Rectal smooth muscle tissue (tissue), 1 donor: ENCODE data around the gene ATXN10.

Experiments used
- H3K27ac ChIP-seq: one replicate; pipeline ENCODE4 v1.7.0; 2013; ENCODE audit warnings: low read depth, low read length, inconsistent platforms
- H3K27me3 ChIP-seq: one replicate; pipeline ENCODE4 v1.7.0; 2013; ENCODE audit warnings: low read length; ENCODE audit not compliant: control insufficient read depth, insufficient read depth
- H3K36me3 ChIP-seq: one replicate; pipeline ENCODE4 v1.7.0; 2013; ENCODE audit warnings: low read length; ENCODE audit not compliant: control insufficient read depth, insufficient read depth
- H3K4me1 ChIP-seq: one replicate; pipeline ENCODE4 v1.7.0; 2013; ENCODE audit warnings: low read length; ENCODE audit not compliant: control insufficient read depth, insufficient read depth
- H3K4me3 ChIP-seq: one replicate; pipeline ENCODE4 v1.7.0; 2013; ENCODE audit warnings: low read length
- H3K9ac ChIP-seq: one replicate; pipeline ENCODE4 v1.7.0; 2013; ENCODE audit warnings: low read length

Gene ATXN10

DNA sequence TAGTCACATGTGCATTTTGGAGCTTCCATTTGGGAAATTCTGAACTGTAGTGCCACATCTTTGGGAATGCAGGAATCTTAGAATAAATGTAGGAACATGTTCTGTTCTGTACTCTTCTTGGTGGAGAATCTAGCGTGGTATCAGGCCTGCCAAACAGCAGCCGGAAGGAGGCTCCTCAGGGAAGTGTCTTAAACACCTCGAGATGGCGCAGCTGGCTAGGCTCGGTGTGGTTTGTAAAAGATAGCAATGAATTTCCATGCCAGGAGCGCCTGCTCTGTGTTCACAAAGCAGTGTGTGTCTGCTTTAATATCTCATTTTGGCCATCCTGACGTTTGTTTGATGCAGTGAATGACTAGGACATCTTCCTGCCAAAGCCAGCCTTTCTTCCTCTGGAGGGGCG lies 145.1 kb downstream of the ATXN10 start:
- no peaks in the 10 kb centered on the region for H3K27me3 ChIP-seq
- H3K4me3 ChIP-seq = no peak overlapping the region
- H3K27ac ChIP-seq = no peak overlapping the region
- H3K36me3 ChIP-seq = peaks cover 5% of the 10 kb centered on the region
- peaks cover 4% of the 10 kb centered on the region for H3K4me1 ChIP-seq
- no peak overlapping the region for H3K9ac ChIP-seq

DNA sequence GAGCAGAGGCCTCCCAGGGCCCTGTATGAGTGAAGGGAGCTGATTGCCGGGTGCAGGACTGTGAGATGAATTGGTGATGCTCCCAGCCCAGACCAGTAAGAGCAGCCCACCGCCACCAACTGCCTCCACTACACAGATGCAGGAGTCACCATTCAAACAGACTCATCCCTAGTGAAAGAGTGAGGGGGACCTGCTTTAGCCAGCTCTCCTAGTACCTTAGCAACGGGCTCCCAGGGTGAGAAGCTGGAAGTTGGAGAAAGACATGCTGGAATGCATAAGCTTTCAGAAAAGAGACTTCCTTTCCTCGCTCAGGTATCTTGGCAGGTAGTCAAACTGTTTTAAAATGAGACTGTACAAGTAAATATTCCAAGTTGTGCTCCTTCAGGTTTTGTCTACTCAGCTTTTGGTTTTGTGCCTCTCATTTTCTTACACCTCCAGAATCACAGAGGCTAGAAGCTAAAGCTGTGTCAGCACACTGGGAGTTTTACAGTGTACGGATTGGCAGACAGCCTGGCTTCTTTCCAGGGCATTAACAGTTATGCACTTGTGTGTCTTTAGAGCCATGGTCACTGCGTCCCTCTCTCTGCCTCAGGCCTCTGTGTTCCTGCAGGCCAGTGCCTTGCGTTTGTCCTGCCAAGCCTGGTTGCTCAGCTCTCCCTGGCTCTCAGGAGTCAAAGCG lies 146.2 kb downstream of the ATXN10 start:
- no peak overlapping the region for H3K9ac ChIP-seq
- H3K4me1 ChIP-seq = peaks cover 4% of the 10 kb centered on the region
- H3K36me3 ChIP-seq = peaks cover 5% of the 10 kb centered on the region
- H3K4me3 ChIP-seq = no peak overlapping the region
- no peaks in the 10 kb centered on the region for H3K27me3 ChIP-seq
- peak overlapping the region; percentile 30 for H3K27ac ChIP-seq

DNA sequence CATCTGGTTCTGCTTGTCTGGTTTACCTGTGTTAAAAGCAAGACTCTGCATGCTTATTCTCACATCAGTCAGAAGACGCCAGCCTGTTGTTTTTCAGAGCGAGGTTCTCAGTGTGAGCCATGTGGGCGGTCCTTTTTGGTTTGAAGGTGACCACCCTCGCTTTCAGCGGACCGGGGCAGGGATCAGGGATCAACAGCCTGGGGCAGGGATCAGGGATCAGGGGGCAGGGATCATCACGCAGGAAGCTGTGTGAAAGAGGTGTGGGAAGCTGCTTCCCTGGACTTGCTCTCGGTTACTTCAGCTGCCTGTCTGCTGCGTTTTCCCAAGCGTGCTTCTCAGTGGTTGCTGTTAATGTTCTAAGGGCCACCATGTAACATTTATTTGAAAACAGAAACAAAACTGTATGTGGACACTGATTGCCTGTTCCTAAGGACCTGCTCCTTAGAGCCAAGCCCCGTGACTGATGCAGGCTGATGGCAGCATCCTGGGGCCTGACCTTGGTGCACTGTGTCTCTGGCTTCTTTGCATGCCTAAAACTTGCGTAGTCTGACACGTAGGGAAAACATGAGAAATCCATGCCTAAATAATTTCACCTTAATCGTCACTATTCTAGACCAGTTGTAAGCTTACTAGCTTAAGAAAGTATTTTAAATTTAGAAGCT lies 146.9 kb downstream of the ATXN10 start:
- Histone ChIP-seq H3K27me3 (no peaks in the 10 kb centered on the region), H3K27ac (peak overlapping the region; percentile 30), H3K36me3 (peaks cover 5% of the 10 kb centered on the region), H3K4me3 (no peak overlapping the region), H3K9ac (no peak overlapping the region), H3K4me1 (peaks cover 4% of the 10 kb centered on the region)

DNA sequence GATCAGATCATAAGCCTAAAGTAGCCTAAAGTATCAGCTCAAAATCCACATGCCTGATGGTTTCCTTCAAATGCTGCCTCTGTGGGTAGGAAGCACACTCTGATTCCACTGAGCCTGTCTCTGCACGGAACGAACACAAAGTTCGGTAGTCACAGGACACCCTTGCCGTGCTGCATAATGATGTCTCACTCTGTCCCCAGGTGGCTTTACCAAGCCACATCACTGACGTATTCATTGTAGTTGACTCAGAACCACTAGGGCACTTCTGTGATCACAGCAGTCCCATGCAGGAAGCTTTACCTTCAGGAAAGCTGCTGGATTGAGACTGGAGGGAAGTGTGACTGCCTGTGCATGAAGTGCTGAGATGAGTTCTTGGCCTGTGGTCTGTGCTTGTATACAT lies 147.7 kb downstream of the ATXN10 start:
- no peak overlapping the region for H3K9ac ChIP-seq

DNA sequence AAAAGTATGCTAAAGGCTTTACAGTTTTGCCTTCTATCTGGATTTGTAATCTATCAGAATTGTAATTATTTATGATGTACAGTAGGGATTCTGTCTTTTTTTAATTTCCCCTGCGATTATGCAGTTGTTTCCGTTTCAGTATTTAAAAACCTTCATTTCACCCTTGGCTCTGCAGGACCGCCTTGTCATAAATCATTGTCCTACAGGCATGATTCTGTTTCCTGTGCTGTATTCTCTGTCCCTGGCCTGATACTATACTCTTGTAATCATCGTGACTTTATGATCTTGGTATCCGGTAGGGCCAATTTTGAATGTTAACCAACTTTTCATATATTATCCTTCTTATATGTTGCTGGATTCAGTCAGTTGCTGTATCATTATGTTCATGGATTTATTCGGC lies 151.7 kb downstream of the ATXN10 start:
- Histone ChIP-seq H3K9ac (no peak overlapping the region), H3K27me3 (no peaks in the 10 kb centered on the region), H3K4me1 (no peaks in the 10 kb centered on the region), H3K27ac (no peak overlapping the region), H3K4me3 (no peak overlapping the region), H3K36me3 (no peaks in the 10 kb centered on the region)

More for the DNA sequence above, 147.7 kb downstream of the ATXN10 start:
- Histone ChIP-seq H3K27me3 (no peaks in the 10 kb centered on the region), H3K27ac (no peak overlapping the region), H3K4me3 (no peak overlapping the region), H3K4me1 (peaks cover 4% of the 10 kb centered on the region), H3K36me3 (peaks cover 5% of the 10 kb centered on the region)

DNA sequence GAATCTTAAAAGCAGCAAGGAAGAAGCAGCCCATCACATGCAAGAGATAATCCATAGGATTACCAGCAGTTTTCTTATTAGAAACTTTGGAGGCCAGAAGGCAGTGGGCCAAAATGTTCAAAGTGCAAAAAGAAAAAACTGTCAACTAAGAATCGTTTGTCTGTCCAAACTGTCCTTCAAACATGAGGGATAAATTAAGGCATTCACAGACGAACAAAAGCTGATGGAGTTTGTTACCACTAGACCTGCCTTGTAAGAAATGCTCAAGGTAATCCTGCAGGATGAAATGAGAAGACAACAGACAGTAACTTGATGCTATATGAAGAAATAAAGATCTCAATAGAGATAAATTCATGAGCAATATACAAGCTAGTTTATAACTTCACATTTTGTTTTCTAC lies 154.9 kb downstream of the ATXN10 start:
- Histone ChIP-seq H3K27me3 (no peaks in the 10 kb centered on the region), H3K9ac (no peak overlapping the region), H3K4me1 (peaks cover 2% of the 10 kb centered on the region), H3K27ac (no peak overlapping the region), H3K36me3 (no peaks in the 10 kb centered on the region), H3K4me3 (no peak overlapping the region)

DNA sequence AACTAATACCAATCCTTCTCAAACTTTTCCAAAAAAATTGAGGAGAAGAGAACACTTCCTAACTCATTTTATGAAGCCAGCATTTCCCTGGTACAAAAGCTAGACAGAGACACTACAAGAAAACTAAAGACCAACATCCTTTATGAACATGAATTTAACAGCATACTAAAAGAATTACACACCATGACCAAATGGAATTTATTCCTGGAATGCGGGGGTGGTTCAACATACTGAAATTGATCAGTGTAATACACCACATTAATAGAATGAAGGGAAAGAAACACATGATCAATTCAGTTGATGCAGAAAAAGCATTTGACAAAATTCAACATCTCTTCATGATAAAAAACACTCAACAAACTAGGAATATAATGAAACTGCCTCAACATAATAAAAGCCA lies 157.2 kb downstream of the ATXN10 start:
- no peaks in the 10 kb centered on the region for H3K27me3 ChIP-seq
- H3K36me3 ChIP-seq = no peaks in the 10 kb centered on the region
- H3K4me3 ChIP-seq = no peak overlapping the region
- H3K9ac ChIP-seq = no peak overlapping the region
- no peak overlapping the region for H3K27ac ChIP-seq
- peaks cover 2% of the 10 kb centered on the region for H3K4me1 ChIP-seq

DNA sequence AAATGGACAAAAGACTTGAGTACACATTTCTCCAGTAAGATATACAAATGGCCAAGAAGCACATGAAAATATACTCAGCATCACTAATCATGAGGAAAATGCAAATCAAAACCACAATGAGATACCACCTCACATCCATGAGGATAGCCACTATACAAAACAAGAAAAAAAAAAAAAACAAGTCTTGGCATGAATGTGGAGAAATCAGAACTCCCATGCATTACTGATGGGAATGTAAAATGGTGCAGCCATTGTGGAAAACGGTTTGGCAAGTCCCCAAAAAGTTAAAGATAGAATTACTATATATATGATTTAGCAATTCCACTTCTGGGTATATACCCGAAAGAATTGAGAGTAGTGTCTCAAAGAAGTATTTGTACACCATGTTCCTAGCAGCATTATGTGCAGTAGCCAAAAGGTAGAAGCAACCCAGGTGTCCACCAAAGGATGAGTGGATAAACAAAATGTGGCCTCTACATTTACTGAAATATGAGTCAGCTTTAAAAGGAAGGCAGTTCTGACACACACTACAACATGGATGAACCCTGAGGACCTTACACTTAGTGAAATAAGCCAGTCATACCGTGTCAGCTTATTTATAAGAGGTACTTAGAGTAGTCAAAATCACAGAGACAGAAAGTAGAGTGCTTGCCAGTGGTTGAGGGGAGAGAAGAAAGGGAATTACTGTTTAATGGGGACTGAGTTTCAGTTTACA lies 159.1 kb downstream of the ATXN10 start:
- Histone ChIP-seq H3K36me3 (no peaks in the 10 kb centered on the region), H3K4me1 (peaks cover 2% of the 10 kb centered on the region), H3K9ac (no peak overlapping the region), H3K27ac (peak overlapping the region; percentile 52), H3K27me3 (no peaks in the 10 kb centered on the region), H3K4me3 (no peak overlapping the region)

DNA sequence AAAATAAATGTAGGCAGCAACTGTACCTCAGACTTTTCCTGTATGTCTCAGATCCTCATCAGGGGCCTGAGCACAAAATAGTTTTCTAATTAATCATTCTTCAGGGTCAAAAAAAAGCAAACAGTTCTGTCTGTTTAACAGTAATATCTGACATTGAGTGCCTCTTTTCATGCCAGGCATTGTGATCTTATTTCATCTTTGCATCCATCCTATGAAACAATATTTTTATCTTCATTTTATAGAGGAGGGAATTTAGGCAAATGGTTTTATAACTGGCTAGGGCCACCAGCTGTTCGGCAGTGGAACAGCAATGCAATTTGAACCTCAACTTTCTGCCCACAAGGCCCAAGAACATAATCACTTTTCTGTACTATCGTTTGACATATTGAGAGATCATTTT lies 159.8 kb downstream of the ATXN10 start:
- Histone ChIP-seq H3K4me1 (peaks cover 2% of the 10 kb centered on the region), H3K27ac (no peak overlapping the region), H3K4me3 (no peak overlapping the region), H3K36me3 (no peaks in the 10 kb centered on the region), H3K27me3 (no peaks in the 10 kb centered on the region), H3K9ac (no peak overlapping the region)

DNA sequence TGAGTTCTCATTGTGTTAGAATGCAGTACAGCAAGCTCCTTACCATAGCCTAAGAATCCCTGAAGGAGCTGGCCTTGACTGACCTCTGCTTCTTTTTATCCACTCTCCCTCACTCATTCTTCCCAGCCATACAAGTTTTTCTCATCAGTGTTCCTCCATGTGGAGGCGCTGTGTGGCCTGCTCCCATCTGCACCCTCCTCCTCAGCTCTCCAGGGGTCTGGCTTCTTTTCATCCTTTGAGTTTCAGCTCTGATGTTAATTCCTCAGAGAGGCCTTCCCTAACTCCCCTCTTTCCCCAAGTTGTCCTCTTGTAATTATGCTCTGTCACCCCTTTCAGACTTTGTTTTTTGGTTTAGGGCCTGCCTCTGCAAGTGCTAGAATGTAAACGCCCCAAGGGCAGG lies 160.5 kb downstream of the ATXN10 start:
- no peak overlapping the region for H3K9ac ChIP-seq
- H3K27me3 ChIP-seq = no peaks in the 10 kb centered on the region
- no peaks in the 10 kb centered on the region for H3K36me3 ChIP-seq
- H3K27ac ChIP-seq = no peak overlapping the region
- no peak overlapping the region for H3K4me3 ChIP-seq
- peaks cover 2% of the 10 kb centered on the region for H3K4me1 ChIP-seq

DNA sequence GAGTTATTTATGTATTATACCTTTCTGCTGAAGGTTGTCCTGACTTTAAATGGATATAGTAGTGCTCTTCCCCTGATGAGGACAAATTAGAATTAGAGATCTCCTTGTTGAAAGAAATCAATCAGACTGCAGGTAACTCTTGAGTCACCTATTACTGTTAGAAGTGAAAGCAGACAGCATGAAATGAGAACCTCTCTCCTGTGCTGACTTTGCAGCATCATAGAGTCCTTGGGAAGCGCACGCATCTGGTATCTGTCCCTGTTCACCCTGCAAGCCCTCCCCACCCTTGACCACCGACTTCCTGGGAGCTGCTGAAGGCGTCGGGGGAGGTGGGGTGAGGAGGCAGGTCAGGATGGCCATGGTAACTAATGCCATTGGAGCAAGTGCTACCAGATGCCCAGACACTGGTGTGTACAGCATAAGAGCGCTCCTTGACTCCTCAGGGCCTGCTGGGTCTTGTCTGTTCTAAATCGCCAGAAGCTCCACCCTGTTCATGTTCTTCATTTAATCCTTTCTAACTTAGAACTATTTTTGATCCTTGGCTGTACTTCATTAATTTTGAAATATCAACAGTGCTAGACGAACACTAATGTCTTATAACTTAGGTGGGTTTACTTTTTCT lies 161.4 kb downstream of the ATXN10 start:
- Histone ChIP-seq H3K27me3 (no peaks in the 10 kb centered on the region), H3K4me3 (no peak overlapping the region), H3K27ac (no peak overlapping the region), H3K4me1 (peaks cover 2% of the 10 kb centered on the region), H3K36me3 (no peaks in the 10 kb centered on the region), H3K9ac (no peak overlapping the region)

DNA sequence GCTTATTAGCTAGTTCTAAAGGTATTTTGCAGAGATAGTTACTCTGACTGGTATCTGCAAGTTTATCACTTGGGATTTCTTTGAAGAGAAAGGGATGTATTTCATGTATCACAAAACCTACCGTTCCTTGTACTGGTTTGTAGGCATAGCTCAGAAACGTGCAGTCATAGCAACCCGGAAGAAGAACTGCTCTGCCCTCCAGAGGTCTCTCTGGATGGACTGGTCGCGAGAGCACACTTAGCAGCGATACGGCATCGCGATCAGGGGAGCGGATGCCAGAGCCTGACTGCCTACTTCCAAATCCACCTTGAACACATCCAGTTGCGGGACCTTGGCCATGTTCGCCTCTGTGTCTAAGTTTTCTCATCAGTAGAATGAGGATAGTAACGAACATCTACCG lies 162.0 kb downstream of the ATXN10 start:
- H3K27ac ChIP-seq = no peak overlapping the region
- peaks cover 2% of the 10 kb centered on the region for H3K4me1 ChIP-seq
- H3K4me3 ChIP-seq = no peak overlapping the region
- no peaks in the 10 kb centered on the region for H3K27me3 ChIP-seq
- no peak overlapping the region for H3K9ac ChIP-seq
- no peaks in the 10 kb centered on the region for H3K36me3 ChIP-seq
